H1 (cell line): ENCODE measurements around the gene MCM8. TPM values are rescaled to one million over a fixed set of nuclear protein-coding genes. Genes with fewer than 3 reads are reported as not detected.

Source experiments
- CREB1 ChIP-seq: IDR thresholded peaks from 2 replicates; pipeline ENCODE4 v1.6.1; 2012; ENCODE audit warnings: inconsistent platforms
- EP300 ChIP-seq, 2 experiments: IDR thresholded peaks; 1 replicate in 1 of 2; 2 replicates in 1 of 2; pipeline ENCODE4 v1.6.1; 2011 to 2012; ENCODE audit warnings: low read depth in 2 of 2, low read length in 2 of 2, mild to moderate bottlenecking in 2 of 2, borderline replicate concordance in 1 of 2, inconsistent platforms in 1 of 2, moderate library complexity in 1 of 2
- polyA plus RNA-seq, 7 experiments: library from polyadenylated mRNA; depleted of rRNA in 3 of 7; stranded (reverse) in 5 of 7; unstranded in 2 of 7; fragments of >200 nt in 5 of 7; fragments of 200-250 nt in 2 of 7; gene quantifications; 1 replicate in 5 of 7; 2 replicates in 1 of 7; 4 replicates in 1 of 7; pipeline versions ENCODE4 v1.2.1 to v1.2.3, GENCODE V29; 2011 to 2013; ENCODE audit warnings: missing spikeins in 2 of 7, mixed read lengths in 2 of 7
- total RNA-seq: library from RNA; stranded (reverse); fragmentation: NEBNext Ultra II Directional; extraction: Animal tissue kit (Norgen Biotek cat#: 25700); gene quantifications from 2 replicates; pipeline ENCODE4 v1.2.1, GENCODE V29; 2021

MCM8 gene
- total and polyA plus RNA-seq, 2 of the 8 experiments (the other 6 are each of a cell fraction or from before 2014, with no cell fraction given): 7.1 to 31.9 TPM

GRCh38 chr20:6038256-6038655 lies 87.8 kb downstream of the MCM8 start (continued):
- no peak for TF ChIP-seq EP300 (IDR thresholded peaks at IDR 0.05; ENCODE audit: borderline replicate concordance in 1 of 2, low read depth in 2 of 2, low read length in 2 of 2)
- no peak for TF ChIP-seq CREB1
